Activated naive CD4-positive, alpha-beta T cell treated with anti-CD3 and anti-CD28 coated beads, Interleukin-2, amount 10 ng/mL, durations not matched to agents 5 hours and 36 hours (primary cell): ENCODE results near the gene ZNF76. TPM values are rescaled to one million over a fixed set of nuclear protein-coding genes. Genes with fewer than 3 reads are reported as not detected.

Source experiments
- total RNA-seq, 2 experiments: library from RNA; stranded (reverse); gene quantifications; one replicate each; pipeline ENCODE4 v1.2.3, GENCODE V29; 2021

Gene ZNF76
- total RNA-seq, result 10 to 100 TPM; 39.6 to 41.6 TPM

GRCh38 chr6:35259194-35259947 lies at the start of gene ZNF76:
Gene ZNF76 (plus strand): TSS chr6:35259735. CDS start chr6:35281152, 21,417 bp downstream.

GRCh38 chr6:35213824-35214756 lies 45.4 kb upstream of the ZNF76 start, which contains the start of gene SCUBE3:
Gene SCUBE3 (plus strand): TSS chr6:35213956. CDS start chr6:35214419, 463 bp downstream.

GRCh38 chr6:35297601-35298481 lies 38.3 kb downstream of the ZNF76 start, which contains the start of gene DEF6:
Gene DEF6 (plus strand): TSS chr6:35297818. CDS start chr6:35297857, 39 bp downstream.

GRCh38 chr6:35342258-35343091 lies 82.9 kb downstream of the ZNF76 start, which contains the start of gene PPARD:
Gene PPARD (plus strand): TSS chr6:35342558. CDS start chr6:35411088, 68,530 bp downstream.

Other genes with a start within 250 kb of the ZNF76 start
- not detected for gene TCP11, start 118.4 kb upstream of the ZNF76 start, total RNA-seq
- not detected for gene SCUBE3, start 45.8 kb upstream of the ZNF76 start, total RNA-seq
- gene DEF6, start 38.1 kb downstream of the ZNF76 start, total RNA-seq, result 100 to 1,000 TPM; 207 to 219 TPM
- 10 to 100 TPM; 29.9 to 31.9 TPM for gene PPARD, start 82.8 kb downstream of the ZNF76 start, total RNA-seq
- gene FANCE, start 192.6 kb downstream of the ZNF76 start, total RNA-seq, result 10 to 100 TPM; 11.3 to 11.9 TPM
- 1,000 to 10,000 TPM; 2,065 to 2,105 TPM for gene RPL10A, start 208.7 kb downstream of the ZNF76 start, total RNA-seq
- under 1 TPM; 0.08 to 0.14 TPM for gene TEAD3, start 237.3 kb downstream of the ZNF76 start, total RNA-seq